Suprapubic skin (tissue), 4 donors: ENCODE results near the gene LDLRAD2. TPM values are rescaled to one million over a fixed set of nuclear protein-coding genes. Genes with fewer than 3 reads are reported as not detected.

ENCODE experiments used
- DNase-seq, 2 donors: peaks; one replicate each; pipeline ENCODE4 v3.0.0-alpha.2; 2019; ENCODE audit warnings: low spot score in 2 of 2
- H3K27ac ChIP-seq: fragments of 200-600 bp; sonication (generic); one replicate; pipeline ENCODE4 v1.5.1; 2019
- H3K27me3 ChIP-seq: fragments of 200-600 bp; sonication (generic); one replicate; pipeline ENCODE4 v1.5.1; 2019
- H3K36me3 ChIP-seq: fragments of 200-600 bp; sonication (generic); one replicate; pipeline ENCODE4 v1.5.1; 2019
- H3K4me1 ChIP-seq: fragments of 200-600 bp; sonication (generic); one replicate; pipeline ENCODE4 v1.5.1; 2019
- H3K4me3 ChIP-seq: fragments of 200-600 bp; sonication (generic); one replicate; pipeline ENCODE4 v1.5.1; 2019; ENCODE audit warnings: mild to moderate bottlenecking
- H3K9me3 ChIP-seq: fragments of 200-600 bp; sonication (generic); one replicate; pipeline ENCODE4 v1.5.1; 2019
- EP300 ChIP-seq: sonication (generic); formaldehyde crosslinking; IDR thresholded peaks from one replicate; pipeline ENCODE4 v1.6.1; 2017; ENCODE audit warnings: antibody characterized with exemption
- POLR2A ChIP-seq, 2 donors: fragments of 450-650 bp; IDR thresholded peaks; one replicate each; pipeline ENCODE4 v1.6.1; 2017; ENCODE audit warnings: antibody characterized with exemption in 2 of 2, mild to moderate bottlenecking in 2 of 2, moderate library complexity in 2 of 2
- POLR2AphosphoS5 ChIP-seq, 3 donors: sonication (generic); formaldehyde crosslinking; IDR thresholded peaks; one replicate each; pipeline ENCODE4 v1.6.1; 2017; ENCODE audit warnings: antibody characterized with exemption in 3 of 3
- WGBS: methylation state at CpG from one replicate; pipeline ENCODE4 v1.1.5; 2018; 5-methylcytosine and 5-hydroxymethylcytosine counted together
- total RNA-seq, 4 donors: library from RNA; depleted of rRNA; stranded (reverse); fragments of >200 nt; gene quantifications; one replicate each; pipeline ENCODE4 v1.1.0, GENCODE V29; 2016
- TF ChIP-seq, protein P1 (sequence below), 2 donors: fragments of 200-600 bp in 1 of 2; fragments of 450-650 bp in 1 of 2; sonication (generic) in 1 of 2; IDR thresholded peaks; one replicate each; pipeline ENCODE4 v1.5.1; 2016 to 2019; ENCODE audit warnings: antibody characterized with exemption in 2 of 2, mild to moderate bottlenecking in 1 of 2, moderate library complexity in 1 of 2

Gene LDLRAD2
- total RNA-seq, 4 donors from 2014 or later: 0.13 to 0.29 TPM; not detected in 2

DNA sequence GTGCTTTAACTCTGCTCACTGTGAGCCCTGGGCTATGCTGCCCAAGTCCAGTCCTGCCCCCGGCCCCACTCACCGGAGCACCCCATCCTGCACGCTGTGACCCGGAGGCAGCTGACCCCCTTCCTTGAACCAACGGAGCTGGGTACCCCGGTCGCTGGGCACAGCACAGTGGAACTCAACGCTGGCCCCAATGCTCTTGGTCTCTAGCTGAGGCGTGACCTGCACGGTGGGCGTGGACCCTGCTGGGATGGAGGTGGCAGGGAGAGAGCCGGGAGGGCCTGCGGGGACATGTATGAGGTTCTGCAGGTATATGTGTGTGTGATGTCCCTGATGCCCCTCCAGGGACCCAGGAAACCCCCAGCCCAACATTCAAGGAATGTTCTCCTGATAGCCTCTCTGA, 24.7 kb downstream of the LDLRAD2 start:
- Histone ChIP-seq H3K4me1 (no peaks in the 10 kb centered on the region), H3K27ac (no peak overlapping the region), H3K36me3 (peaks cover 98% of the 10 kb centered on the region), H3K9me3 (peaks cover 4% of the 10 kb centered on the region), H3K4me3 (no peak overlapping the region), H3K27me3 (no peaks in the 10 kb centered on the region)
- TF ChIP-seq EP300 (no peak), POLR2AphosphoS5 (IDR thresholded peaks at IDR 0.05) (no peak), POLR2A (IDR thresholded peaks at IDR 0.05) (no peak)
- TF ChIP-seq, protein P1, sequence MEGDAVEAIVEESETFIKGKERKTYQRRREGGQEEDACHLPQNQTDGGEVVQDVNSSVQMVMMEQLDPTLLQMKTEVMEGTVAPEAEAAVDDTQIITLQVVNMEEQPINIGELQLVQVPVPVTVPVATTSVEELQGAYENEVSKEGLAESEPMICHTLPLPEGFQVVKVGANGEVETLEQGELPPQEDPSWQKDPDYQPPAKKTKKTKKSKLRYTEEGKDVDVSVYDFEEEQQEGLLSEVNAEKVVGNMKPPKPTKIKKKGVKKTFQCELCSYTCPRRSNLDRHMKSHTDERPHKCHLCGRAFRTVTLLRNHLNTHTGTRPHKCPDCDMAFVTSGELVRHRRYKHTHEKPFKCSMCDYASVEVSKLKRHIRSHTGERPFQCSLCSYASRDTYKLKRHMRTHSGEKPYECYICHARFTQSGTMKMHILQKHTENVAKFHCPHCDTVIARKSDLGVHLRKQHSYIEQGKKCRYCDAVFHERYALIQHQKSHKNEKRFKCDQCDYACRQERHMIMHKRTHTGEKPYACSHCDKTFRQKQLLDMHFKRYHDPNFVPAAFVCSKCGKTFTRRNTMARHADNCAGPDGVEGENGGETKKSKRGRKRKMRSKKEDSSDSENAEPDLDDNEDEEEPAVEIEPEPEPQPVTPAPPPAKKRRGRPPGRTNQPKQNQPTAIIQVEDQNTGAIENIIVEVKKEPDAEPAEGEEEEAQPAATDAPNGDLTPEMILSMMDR (IDR thresholded peaks at IDR 0.05): no peak
- DNase-seq: no peak
- WGBS: 98% methylated on average over 8 of the region's 13 CpGs

DNA sequence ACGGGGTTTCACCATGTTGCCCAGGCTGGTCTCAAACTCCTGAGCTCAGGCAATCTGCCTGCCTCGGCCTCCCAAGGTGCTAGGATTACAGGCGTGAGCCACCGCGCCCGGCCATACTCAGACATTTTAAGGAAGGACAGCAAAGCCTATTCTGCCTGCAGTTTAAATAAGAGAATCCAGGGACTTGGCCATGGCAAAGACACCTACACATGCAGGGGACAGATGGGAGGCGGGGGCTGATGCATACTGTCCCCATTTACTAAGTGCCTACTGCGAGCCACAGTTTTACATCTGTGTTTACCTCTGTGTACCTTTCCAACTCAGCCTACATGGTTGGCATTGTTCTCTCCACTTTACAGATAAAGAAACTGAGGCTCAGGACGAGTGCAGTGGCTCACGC, 25.4 kb downstream of the LDLRAD2 start:
- peaks cover under 1% of the 10 kb centered on the region for H3K4me1 ChIP-seq
- TF ChIP-seq POLR2AphosphoS5 (IDR thresholded peaks at IDR 0.05): no peak
- no peak for TF ChIP-seq POLR2A (IDR thresholded peaks at IDR 0.05)
- TF ChIP-seq EP300: no peak
- TF ChIP-seq, protein P1 (IDR thresholded peaks at IDR 0.05): no peak
- H3K36me3 ChIP-seq: peaks cover 98% of the 10 kb centered on the region
- no peak for DNase-seq
- peaks cover 4% of the 10 kb centered on the region for H3K9me3 ChIP-seq
- WGBS: 98% methylated on average over 10 of the region's 10 CpGs
- no peak overlapping the region for H3K4me3 ChIP-seq
- no peaks in the 10 kb centered on the region for H3K27me3 ChIP-seq
- no peak overlapping the region for H3K27ac ChIP-seq

DNA sequence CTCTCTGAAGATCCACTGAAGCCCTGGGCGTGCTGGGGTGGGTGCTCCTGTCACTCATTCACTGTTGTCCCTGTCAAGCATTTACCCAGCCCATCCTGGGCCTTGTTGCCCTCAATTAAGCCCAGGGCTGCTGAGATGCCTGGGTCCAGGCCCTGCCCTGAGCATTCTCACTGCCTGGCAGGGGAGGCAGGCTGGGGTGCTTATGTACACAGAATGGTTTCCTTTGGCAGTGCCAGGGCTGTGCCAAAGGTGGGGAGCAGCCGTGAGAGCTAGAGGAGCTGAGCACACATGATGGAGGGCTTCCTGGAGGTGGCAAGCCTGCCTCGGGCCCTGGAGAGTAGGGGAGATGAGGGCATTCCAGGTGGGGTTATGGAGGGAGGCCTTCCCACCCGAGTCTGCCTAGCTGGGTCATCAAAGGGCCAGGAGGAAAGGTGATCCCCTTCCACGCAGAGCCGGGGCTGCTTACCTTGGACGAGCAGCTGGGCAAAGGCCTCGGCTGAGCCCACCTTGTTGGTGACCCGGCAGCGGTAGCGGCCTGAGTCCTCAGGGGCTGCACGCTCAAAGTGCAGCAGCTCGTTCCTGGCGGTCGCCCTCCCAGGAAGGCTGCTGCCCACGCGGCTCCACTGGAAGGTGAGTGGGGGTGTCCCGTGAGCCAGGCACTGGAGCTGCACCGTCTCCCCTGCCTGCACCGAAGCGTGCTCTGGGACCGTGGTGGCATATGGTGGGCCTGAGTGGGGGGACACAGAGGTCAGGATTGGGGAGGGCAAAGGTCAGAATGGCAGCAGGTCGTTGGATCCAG, 26.5 kb downstream of the LDLRAD2 start:
- H3K4me1 ChIP-seq: peaks cover 3% of the 10 kb centered on the region
- TF ChIP-seq EP300 (no peak), POLR2AphosphoS5 (IDR thresholded peaks at IDR 0.05) (no peak), POLR2A (IDR thresholded peaks at IDR 0.05) (no peak)
- TF ChIP-seq, protein P1 (IDR thresholded peaks at IDR 0.05): no peak
- no peak for DNase-seq
- no peak overlapping the region for H3K4me3 ChIP-seq
- peaks cover 98% of the 10 kb centered on the region for H3K36me3 ChIP-seq
- no peak overlapping the region for H3K27ac ChIP-seq
- 89% methylated on average over 8 of the region's 23 CpGs for WGBS
- no peaks in the 10 kb centered on the region for H3K27me3 ChIP-seq
- H3K9me3 ChIP-seq: peaks cover 4% of the 10 kb centered on the region

DNA sequence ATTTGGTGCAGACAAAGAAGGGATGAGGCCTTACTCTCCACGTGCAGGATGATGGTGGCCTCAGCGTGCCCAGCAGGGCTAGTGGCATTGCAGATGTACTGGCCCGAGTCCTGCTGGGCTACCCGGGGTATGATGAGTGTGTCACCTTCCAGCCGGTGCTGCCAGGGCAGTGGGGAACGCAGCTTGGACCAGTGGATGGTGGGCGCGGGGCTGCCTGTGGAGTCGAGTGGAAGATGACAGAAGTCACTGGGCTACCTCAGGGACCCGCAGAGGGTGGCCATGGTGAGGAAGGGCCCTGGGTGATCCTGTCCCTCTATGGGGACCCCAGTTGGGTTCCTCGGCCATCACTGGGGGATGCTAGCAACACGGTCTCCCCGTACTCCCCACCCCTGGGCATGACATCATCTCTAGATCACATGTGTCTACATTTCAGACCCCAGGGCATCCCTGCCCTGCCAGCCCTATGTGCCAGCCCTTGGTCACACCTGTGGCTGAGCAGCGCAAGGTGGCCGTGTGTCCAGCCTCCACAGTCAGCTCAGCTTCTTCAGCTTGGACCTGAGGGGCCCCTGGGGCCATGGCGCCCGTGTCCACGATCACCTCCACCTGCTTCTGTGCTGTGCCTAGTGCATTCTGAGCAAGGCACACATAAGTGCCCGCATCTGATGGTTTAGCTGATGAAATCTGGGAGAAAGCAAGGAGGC, 27.4 kb downstream of the LDLRAD2 start:
- WGBS: 77% methylated on average over 17 of the region's 19 CpGs
- Histone ChIP-seq H3K27ac (no peak overlapping the region), H3K4me1 (peaks cover 3% of the 10 kb centered on the region), H3K27me3 (no peaks in the 10 kb centered on the region), H3K9me3 (no peaks in the 10 kb centered on the region), H3K4me3 (no peak overlapping the region), H3K36me3 (peaks cover 98% of the 10 kb centered on the region)
- TF ChIP-seq POLR2AphosphoS5 (IDR thresholded peaks at IDR 0.05): no peak
- no peak for TF ChIP-seq POLR2A (IDR thresholded peaks at IDR 0.05)
- TF ChIP-seq EP300: no peak
- TF ChIP-seq, protein P1 (IDR thresholded peaks at IDR 0.05): no peak
- DNase-seq: no peak

DNA sequence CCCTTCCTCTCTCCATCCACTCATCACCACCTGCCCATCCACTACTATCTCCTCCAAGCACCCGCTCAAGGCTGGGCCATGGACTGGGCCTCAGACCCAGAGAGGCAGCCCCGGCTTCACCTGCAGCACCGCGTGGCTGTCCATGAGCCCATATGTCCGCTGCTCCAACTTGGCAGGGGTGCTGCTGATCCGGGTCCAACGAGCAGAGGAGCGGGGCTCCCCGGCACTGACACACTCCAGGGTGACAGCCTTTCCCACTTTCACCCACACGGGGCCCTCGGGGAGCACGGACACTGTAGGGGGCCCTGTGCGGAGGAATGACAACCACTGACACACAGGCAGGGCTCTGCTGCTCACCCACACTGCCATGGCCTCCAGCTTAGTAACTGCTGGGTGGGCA, 28.9 kb downstream of the LDLRAD2 start:
- 92% methylated on average over 12 of the region's 13 CpGs for WGBS
- Histone ChIP-seq H3K4me1 (peaks cover 3% of the 10 kb centered on the region), H3K27ac (no peak overlapping the region), H3K4me3 (no peak overlapping the region), H3K9me3 (no peaks in the 10 kb centered on the region), H3K27me3 (no peaks in the 10 kb centered on the region), H3K36me3 (peaks cover 98% of the 10 kb centered on the region)
- no peak for DNase-seq
- TF ChIP-seq POLR2AphosphoS5 (IDR thresholded peaks at IDR 0.05) (no peak), POLR2A (IDR thresholded peaks at IDR 0.05) (no peak), EP300 (no peak)
- TF ChIP-seq, protein P1 (IDR thresholded peaks at IDR 0.05): no peak
